Pancreas (tissue), 10 donors: ENCODE measurements around the gene MAPK10. TPM values are rescaled to one million over a fixed set of nuclear protein-coding genes. Genes with fewer than 3 reads are reported as not detected.

ENCODE experiments used
- ATAC-seq, 4 donors: fragments of 200-7000 bp; cut with Tn5 transposase; one replicate each; pipeline versions ENCODE4 v1.8.0 to v1.9.1; 2020; ENCODE audit warnings: mild to moderate bottlenecking in 4 of 4, moderate library complexity in 4 of 4
- DNase-seq, 6 donors: peaks; one replicate each; pipeline ENCODE4 v3.0.0-alpha.2; 2020
- FAIRE-seq: peaks from 2 replicates; lab custom pipeline; 2012; peaks lifted over from hg19 to GRCh38; lab: Jason Lieb, UNC
- H3K27ac ChIP-seq, 4 donors: fragments of 200-600 bp; sonication (generic); 1 replicate in 3 of 4; 2 replicates in 1 of 4; pipeline versions ENCODE4 v1.5.0 to v1.8.0; 2020
- H3K27me3 ChIP-seq, 4 donors: fragments of 200-600 bp; one replicate each; pipeline ENCODE4 v1.8.0; 2021
- H3K36me3 ChIP-seq, 3 donors: fragments of 200-600 bp; sonication (generic) in 1 of 3; one replicate each; pipeline versions ENCODE4 v1.5.0 to v1.8.0; 2020 to 2021
- H3K4me1 ChIP-seq, 3 donors: fragments of 200-600 bp; one replicate each; pipeline ENCODE4 v1.8.0; 2021
- H3K4me3 ChIP-seq, 4 donors: fragments of 200-600 bp; sonication (generic) in 2 of 4; one replicate each; pipeline versions ENCODE4 v1.5.0 to v1.8.0; 2020 to 2021
- H3K9me3 ChIP-seq, 4 donors: fragments of 200-600 bp; one replicate each; pipeline ENCODE4 v1.8.0; 2021
- CTCF ChIP-seq, 4 donors: fragments of 200-600 bp; sonication (generic) in 3 of 4; IDR thresholded peaks; one replicate each; pipeline versions ENCODE4 v1.5.0 to v1.8.0; 2021; ENCODE audit warnings: antibody characterized with exemption in 4 of 4
- WGBS, 2 donors: extraction: QIAGEN DNeasy Blood & Tissue Kit; methylation state at CpG; one replicate each; pipeline ENCODE4 v1.1.7; 2013; 5-methylcytosine and 5-hydroxymethylcytosine counted together
- intact Hi-C, 3 donors: fragments of 100-400 bp; cut with DNase I; formaldehyde crosslinking; loops; one replicate each; pipeline versions ENCODE4 v1.11.1 to v1.14.2; 2022
- polyA plus RNA-seq, 2 donors: library from polyadenylated mRNA; stranded (reverse); fragments of 200-250 nt; gene quantifications; one replicate each; pipeline ENCODE4 v1.2.3, GENCODE V29; 2013
- total RNA-seq, 6 donors: library from RNA; stranded (reverse); fragmentation: NEBNext Ultra II Directional in 4 of 6; extraction: Animal tissue kit (Norgen Biotek cat#: 25700) in 4 of 6; gene quantifications; one replicate each; pipeline versions ENCODE4 v1.2.1 to v1.2.4, GENCODE V29; 2021 to 2023
- donor health status: healthy with polysubstance abuse.
- donor health status: DM: no; HTN: no; CAD: no; lungs with moderate emphysema.
- donor health status: DM: no; HTN: no; CAD: no.
- donor health status: control.
- donor health status: control.
- donor health status: Bipolar disorder and iron deficiency.
- donor health status: DM: yes; HTN: yes; CAD: no.
- donor health status: DM: no; HTN: no; CAD: no.
- donor health status: DM: no; HTN: no; CAD: no.
- donor health status: DM: yes; HTN: yes; CAD: no.

MAPK10 gene
- total and polyA plus RNA-seq, 8 donors, result 5.1 to 20.7 (median 9.9) TPM

- DNase-seq (no peak), FAIRE-seq (no peak), ATAC-seq (no peak)
- intact Hi-C loops, result no loop called here
- TF ChIP-seq CTCF (IDR thresholded peaks at IDR 0.05), result no peak
- Histone ChIP-seq H3K4me3 (no peak overlapping the region), H3K27me3 (no peaks in the 10 kb centered on the region), H3K9me3 (no peaks in the 10 kb centered on the region), H3K4me1 (no peaks in the 10 kb centered on the region), H3K27ac (no peak overlapping the region), H3K36me3 (no peaks in the 10 kb centered on the region)
Observed at GRCh38 chr4:86326400-86326799, 33.5 kb downstream of the MAPK10 start.

GRCh38 chr4:86319390-86319789 is 40.5 kb downstream of the MAPK10 start:
- Histone ChIP-seq H3K9me3 (no peaks in the 10 kb centered on the region), H3K27me3 (no peaks in the 10 kb centered on the region), H3K36me3 (no peaks in the 10 kb centered on the region), H3K4me1 (no peaks in the 10 kb centered on the region), H3K4me3 (no peak overlapping the region), H3K27ac (no peak overlapping the region)
- DNase-seq, result no peak
- intact Hi-C loops, result no loop called here
- TF ChIP-seq CTCF (IDR thresholded peaks at IDR 0.05), result no peak
- FAIRE-seq, result no peak
- no peak for ATAC-seq

GRCh38 chr4:86315579-86315978 is 44.3 kb downstream of the MAPK10 start:
- Histone ChIP-seq H3K9me3 (no peaks in the 10 kb centered on the region), H3K27ac (no peak overlapping the region), H3K27me3 (no peaks in the 10 kb centered on the region), H3K36me3 (no peaks in the 10 kb centered on the region), H3K4me3 (no peak overlapping the region), H3K4me1 (no peaks in the 10 kb centered on the region)
- intact Hi-C loops, result no loop called here
- ATAC-seq (no peak), DNase-seq (no peak), FAIRE-seq (no peak)
- no peak for TF ChIP-seq CTCF (IDR thresholded peaks at IDR 0.05)

- Histone ChIP-seq H3K9me3 (no peaks in the 10 kb centered on the region), H3K4me3 (no peak overlapping the region), H3K36me3 (no peaks in the 10 kb centered on the region), H3K27ac (no peak overlapping the region), H3K27me3 (no peaks in the 10 kb centered on the region), H3K4me1 (no peaks in the 10 kb centered on the region)
- DNase-seq (no peak), ATAC-seq (no peak), FAIRE-seq (no peak)
- intact Hi-C loops, result no loop called here
- TF ChIP-seq CTCF (IDR thresholded peaks at IDR 0.05), result no peak
- 35 to 40% methylated on average over 1 of the region's 1 CpG for WGBS, 2 donors
Observed at GRCh38 chr4:86313656-86314055, 46.2 kb downstream of the MAPK10 start.

- Histone ChIP-seq H3K9me3 (no peaks in the 10 kb centered on the region), H3K4me3 (no peak overlapping the region), H3K4me1 (no peaks in the 10 kb centered on the region), H3K27ac (no peak overlapping the region), H3K36me3 (no peaks in the 10 kb centered on the region), H3K27me3 (no peaks in the 10 kb centered on the region)
- ATAC-seq (no peak), DNase-seq (no peak), FAIRE-seq (no peak)
- TF ChIP-seq CTCF (IDR thresholded peaks at IDR 0.05), result no peak
- intact Hi-C loops, result no loop called here
Observed at GRCh38 chr4:86307432-86307831, 52.4 kb downstream of the MAPK10 start.
